Measurements from ENCODE around the gene LMOD1.

The LMOD1 gene

GRCh38 chr1:201851949-201852348 is 94.4 kb downstream of the LMOD1 start:
- no peak for DNase-seq

- no peak for DNase-seq
Measured at GRCh38 chr1:201850053-201850397, 96.3 kb downstream of the LMOD1 start.

GRCh38 chr1:201849372-201850052 is 96.8 kb downstream of the LMOD1 start:
- DNase-seq = no peak

- no peak for DNase-seq
Measured at GRCh38 chr1:201848230-201848629, 98.1 kb downstream of the LMOD1 start.

- DNase-seq = no peak
Measured at GRCh38 chr1:201847150-201847549, 99.2 kb downstream of the LMOD1 start.

All from GDM1 (cell line).